ENCODE results near the gene TMEM235.
A peak's percentile ranks its signal among the peaks of the same experiment; 100 is the strongest.
"Not testable (repeated sequence)": the region's sequence is repeated elsewhere in the genome, so short reads cannot be mapped to it uniquely, and the experiment has no call there.

Gene TMEM235

GRCh38 chr17:78238823-78239488 is 7.5 kb downstream of the TMEM235 start:
- DNase-seq (ENCODE audit: low read depth in 3 of 3): no peak

GRCh38 chr17:78239489-78239931 is 8.1 kb downstream of the TMEM235 start:
- no peak for DNase-seq (ENCODE audit: low read depth in 3 of 3)

DNA sequence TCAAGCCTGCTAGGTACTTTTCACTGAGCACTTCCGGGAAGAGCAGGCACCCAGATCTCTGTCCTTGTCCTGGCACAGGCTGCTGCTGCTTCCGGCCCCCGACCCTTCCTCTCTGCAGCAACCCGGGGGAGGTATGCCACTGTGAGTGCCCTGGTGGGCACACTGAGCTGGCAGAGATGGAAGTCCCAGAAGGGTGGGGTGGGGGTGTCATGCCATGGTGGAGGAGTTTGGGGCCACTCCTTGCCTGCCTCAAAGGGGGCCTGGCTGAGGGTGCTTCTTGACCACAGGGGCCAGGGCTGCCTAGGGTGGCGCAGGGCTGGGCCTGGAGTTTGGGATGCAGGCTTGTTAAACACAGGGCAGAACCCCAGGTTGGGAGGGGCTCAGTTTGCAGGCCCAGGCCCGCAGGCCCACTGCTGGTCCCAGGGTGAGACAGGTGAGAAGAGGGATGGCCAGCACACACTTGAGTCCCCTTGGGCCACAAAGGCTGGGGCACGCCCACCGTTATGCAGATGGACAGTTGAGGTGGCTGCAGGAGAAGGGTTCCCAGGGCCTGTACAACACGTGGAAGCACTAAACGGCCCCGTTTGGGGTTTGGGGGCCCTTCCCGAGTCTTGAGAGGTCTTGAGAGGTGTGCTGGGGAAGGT is 8.7 kb downstream of the TMEM235 start:
- no peak for DNase-seq (ENCODE audit: low read depth in 3 of 3)

DNA sequence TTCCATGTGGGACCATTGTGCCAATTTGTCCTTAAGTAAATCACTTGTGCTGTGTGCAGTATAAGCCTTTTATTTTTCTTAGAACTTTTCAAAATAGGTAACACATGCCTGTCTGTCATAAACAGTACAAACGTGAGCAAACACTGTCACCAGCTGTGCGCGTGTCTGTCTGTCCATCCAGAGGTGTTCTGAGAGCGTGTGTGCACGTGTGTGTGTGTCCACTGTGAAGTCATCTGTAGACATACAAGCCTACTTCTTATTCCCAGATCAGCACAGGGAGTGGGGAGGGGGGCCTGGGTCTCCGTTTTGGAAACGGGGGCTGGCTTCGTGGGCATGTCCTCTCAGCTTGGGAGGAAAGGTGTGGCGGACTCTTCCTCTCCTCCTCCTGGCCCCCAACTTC is 9.4 kb downstream of the TMEM235 start:
- DNase-seq (ENCODE audit: low read depth in 3 of 3): no peak

DNA sequence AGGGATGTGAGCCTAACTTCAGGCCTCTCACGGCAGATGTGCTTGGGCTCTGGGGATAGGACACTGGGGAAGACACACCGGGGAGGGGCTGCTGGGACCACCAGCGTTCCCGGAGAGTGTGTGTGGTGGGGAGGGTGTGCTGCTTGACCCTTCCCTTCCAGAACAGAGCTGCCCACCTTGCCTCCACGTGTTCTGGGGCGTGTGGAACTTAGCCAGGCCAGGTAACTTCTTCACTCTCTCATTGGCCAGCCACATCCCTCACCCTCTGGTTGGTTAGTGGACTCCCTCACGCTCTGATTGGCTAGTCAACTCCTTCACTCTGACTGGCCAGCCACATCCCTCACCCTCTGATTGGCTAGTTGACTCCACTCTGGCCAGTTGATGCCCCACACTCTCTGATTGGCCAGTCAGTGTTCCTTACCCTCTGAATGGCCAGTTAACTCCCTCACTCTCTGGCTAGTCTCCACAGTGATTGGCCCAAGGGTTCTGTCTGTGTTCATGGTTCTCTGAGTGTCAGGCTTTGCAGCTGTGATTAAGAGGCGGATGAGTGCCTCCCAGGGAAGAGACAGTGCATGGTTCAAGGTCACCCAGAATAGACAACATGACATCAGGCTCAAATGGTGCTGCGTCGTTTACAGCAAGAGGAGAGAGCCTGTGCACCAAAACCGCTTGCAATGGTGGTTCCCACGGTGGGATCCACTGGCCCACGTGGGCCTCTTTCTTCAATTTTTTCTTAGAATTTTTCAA is 10.0 kb downstream of the TMEM235 start:
- DNase-seq (ENCODE audit: low read depth in 3 of 3): no peak

DNA sequence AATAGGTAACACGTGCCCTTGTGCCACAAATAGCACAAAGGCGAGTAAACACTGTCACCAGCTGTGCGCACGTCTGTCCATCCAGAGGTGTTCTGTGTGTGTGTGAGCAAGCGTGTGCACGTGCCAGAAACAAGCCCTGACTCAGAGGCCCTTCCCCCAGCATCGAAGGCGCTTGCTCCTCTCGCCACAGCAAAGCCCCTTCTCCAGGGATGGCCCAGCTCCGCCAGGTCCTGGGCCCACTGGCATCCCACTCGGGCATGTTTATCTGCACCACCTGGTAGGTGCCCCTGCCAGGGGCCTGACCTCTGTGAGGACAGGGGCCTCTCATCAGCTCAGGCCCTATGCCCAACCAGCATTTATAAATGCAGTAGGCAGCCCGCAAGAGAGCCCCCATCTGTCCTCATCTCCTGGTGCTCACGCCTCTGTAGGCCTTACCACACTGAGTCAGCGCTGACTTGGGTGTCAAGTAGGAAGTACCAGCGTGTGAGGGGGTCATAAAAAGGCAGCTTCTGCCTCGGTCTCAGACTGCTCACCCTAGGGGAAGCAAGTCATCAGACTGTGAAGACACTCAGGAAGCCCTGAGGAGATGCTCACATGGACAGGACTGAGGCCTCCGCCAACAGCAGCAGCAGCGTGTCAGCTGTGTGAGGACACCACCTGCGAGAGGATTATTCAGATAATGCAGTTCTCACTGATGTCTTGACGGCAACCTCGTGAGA is 10.8 kb downstream of the TMEM235 start:
- DNase-seq (ENCODE audit: low read depth in 3 of 3): no peak

GRCh38 chr17:78247304-78247703 is 15.9 kb downstream of the TMEM235 start:
- no peak for DNase-seq (ENCODE audit: low read depth in 3 of 3)

- no peak for DNase-seq (ENCODE audit: low read depth in 3 of 3)
Observed at GRCh38 chr17:78248051-78248914, 16.9 kb downstream of the TMEM235 start.

DNA sequence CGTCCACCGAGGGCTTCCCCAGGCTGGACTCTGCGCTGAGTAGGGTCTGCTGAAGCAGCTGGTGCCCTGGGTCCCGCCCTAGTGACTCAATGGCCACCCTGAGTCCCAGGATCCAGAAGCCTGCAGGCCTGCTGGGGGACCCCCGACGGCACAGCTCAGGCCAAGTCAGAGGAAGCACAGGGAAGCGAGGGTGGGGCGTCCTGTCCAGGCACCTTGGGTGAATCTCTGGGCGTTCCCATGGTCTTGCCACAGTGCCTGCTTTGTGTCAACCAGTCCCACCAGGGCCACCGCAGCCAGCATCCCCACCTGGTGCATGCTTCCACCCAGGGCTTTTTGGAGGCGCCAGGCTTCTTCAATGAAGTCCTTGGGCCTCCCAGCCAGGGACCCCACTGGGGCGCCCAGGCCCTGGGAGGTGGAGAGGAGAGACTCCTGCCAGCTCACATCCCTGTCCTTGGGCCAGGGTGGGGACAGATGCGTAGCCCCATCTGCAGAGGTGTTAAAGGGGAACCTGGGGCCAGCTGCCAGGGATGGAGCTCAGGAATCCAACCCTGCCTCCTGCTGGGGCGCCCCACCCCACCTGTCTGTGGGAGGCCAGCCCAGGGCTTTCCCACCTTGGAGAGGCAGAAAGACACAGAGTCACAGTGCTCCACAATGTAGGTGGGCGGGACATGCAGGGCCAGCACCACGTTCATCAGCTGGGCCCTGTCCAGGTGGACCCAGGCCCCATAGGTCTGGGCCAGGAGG is 17.8 kb downstream of the TMEM235 start:
- DNase-seq (ENCODE audit: low read depth in 3 of 3): no peak

DNA sequence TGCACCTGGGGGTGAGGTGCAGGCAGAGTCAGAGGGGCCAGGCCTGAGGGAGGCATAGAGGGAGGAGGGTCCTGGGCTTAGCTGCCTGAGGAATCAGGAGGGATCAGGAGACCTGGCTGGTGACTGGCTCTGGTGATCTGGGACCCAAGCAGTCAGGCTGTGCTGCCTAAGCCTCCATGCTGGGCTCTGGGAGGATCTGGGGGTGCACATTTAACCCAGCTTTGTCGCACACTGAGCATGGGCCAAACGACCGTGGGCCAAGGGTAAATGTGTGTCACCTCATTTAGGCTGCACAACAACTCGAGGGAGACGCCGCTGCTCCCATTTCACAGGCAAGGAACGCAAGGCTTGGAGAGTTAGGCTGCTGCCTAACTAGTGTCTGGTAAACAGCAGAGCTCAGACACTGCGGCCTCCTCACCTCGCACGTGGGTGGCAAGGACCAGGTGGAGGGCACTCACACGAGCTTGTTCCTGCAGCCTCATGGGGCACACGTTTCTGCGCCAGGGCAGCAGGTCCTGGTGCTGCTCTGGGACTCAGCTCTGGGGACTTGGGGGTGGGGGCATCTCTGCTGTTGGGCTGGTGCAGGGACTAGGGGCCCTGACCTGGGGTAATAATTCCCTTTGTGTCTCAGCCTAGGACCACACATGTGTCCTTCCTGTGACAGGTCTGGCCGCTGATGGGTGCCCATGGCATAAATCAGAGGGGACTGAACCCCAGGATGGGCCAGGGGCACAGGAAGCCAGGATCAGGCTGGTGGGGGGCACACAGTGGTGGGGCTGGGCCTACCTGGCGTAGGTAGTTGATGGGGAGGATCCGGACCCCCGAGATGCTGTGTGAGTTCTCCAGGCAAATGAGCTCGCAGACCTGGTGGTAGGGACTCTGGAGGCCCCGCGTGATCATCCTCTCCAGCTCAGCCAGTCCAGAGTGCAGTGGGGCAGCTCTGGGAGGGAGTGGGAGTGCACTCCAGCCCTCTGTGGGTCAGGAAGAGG is 18.7 kb downstream of the TMEM235 start:
- DNase-seq (ENCODE audit: low read depth in 3 of 3): no peak

GRCh38 chr17:78250891-78251772 is 19.7 kb downstream of the TMEM235 start:
- DNase-seq (ENCODE audit: low read depth in 3 of 3): peak; percentile 72 to 77 (median 72)

DNA sequence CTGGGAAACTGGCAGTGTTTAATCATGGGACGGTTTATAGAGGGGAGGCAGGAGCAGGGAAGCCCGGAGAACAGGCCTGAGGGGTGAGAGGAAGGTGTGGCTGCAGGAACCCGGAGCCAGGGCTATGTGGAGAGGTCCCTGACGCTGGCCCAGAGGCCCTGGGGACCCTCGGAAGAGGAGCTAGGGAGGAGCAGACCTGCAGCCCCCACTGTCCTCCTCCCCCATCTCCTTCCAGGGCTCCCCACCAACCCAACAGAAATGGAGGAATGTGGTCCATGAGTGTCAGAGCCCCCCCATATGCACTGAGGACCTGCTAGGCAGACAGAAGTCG is 20.3 kb downstream of the TMEM235 start:
- DNase-seq (ENCODE audit: low read depth in 3 of 3): no peak

DNA sequence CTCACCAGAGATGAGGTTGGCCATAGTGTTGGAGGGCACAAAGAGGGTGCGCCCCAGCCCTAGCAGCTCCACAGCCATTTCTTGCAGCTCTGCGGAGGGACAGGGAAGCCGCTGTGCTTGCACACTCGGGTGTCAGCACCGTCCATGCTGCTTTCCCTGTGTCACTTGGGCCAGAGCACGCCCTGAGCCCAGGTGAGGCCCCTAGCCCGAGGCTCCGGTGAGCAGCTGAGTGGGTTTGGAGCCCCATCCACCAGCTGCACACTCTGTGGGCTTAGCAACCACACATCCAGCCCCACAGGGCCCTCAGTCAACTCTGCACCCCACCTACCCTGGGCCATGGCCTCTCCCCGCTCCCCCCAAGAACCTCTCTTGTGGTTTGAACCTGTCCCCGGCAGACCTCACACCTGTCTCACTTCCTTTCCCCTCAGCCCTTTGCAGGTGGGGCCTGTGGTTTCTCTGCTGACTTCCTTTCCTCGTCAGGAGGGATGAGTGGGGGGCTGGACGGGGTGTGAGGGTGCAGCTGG is 20.7 kb downstream of the TMEM235 start:
- peak in 2 of 3 experiments; percentile 27 to 52 for DNase-seq (ENCODE audit: low read depth in 3 of 3)

GRCh38 chr17:78252701-78253635 is 21.5 kb downstream of the TMEM235 start:
- DNase-seq (ENCODE audit: low read depth in 3 of 3): no peak

- not testable (repeated sequence) for DNase-seq (ENCODE audit: low read depth in 3 of 3)
Observed at GRCh38 chr17:78253636-78253945, 22.2 kb downstream of the TMEM235 start.

- DNase-seq (ENCODE audit: low read depth in 3 of 3): peak; percentile 63 to 73 (median 72)
Observed at GRCh38 chr17:78253946-78254672, 22.7 kb downstream of the TMEM235 start.

All from stimulated activated CD4-positive, alpha-beta T cell treated with anti-CD3 and anti-CD28 coated beads, TNF-alpha, amount 100 ng/mL, for 4 hours (primary cell).